T follicular helper cell (primary cell): ENCODE measurements around the gene PFKFB4.

Source experiments
- DNase-seq: peaks from one replicate; pipeline ENCODE4 v3.0.0-alpha.2; 2020; ENCODE audit warnings: low read depth

Gene PFKFB4

GRCh38 chr3:48584836-48585235 lies 28.2 kb upstream of the PFKFB4 start:
- no peak for DNase-seq

GRCh38 chr3:48581621-48582481 lies 25.2 kb upstream of the PFKFB4 start:
- DNase-seq = no peak

- DNase-seq = no peak
Observed at GRCh38 chr3:48576647-48577046, 20.0 kb upstream of the PFKFB4 start.

DNA sequence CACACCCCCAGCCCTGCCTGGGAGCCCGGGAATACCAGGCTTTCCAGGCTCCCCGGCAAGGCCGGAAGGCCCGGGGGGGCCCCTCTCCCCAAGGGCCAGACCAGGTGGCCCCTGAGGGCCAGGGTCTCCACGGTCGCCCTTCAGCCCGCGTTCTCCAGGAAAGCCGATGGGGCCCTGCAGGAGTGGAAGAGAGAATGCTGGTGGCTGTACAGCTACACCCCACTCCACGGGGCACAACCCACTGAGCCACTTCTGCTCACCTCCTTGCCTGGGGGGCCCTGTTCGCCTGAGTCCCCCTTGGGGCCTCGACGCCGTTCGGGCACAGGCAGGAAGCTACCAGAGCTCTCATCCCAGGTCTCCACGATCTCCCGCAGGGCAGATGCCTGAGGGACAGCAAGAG lies 18.8 kb upstream of the PFKFB4 start:
- DNase-seq = no peak

DNA sequence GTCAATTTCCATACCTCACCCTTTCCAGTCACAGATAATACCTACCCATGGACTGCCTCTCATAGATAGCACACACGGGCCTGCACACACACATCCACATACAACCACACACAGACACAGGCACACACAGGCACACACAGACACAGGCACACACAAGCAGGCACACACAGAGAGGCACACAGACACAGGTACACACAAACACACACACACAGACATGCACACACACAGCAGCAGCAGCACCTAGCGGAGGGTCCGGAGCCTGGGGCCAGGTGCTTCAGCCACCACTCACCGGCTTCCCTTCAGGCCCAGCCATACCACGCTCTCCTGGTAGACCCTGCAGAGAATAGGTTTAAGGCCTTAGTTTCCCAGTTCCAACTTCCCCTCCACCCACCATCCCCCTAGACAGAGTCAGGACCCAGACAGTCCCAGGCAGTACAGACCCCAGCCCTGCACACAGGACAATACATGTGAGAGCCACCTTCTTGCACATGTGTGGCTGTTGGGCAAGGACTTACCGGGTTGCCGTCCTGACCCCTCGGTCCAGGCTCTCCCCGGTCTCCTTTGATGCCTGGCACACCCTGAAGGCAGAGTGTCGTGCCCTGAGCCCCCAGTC lies 17.5 kb upstream of the PFKFB4 start:
- DNase-seq = no peak

- no peak for DNase-seq
Observed at GRCh38 chr3:48572517-48572916, 15.9 kb upstream of the PFKFB4 start.

GRCh38 chr3:48571938-48572337 lies 15.3 kb upstream of the PFKFB4 start:
- DNase-seq = no peak

DNA sequence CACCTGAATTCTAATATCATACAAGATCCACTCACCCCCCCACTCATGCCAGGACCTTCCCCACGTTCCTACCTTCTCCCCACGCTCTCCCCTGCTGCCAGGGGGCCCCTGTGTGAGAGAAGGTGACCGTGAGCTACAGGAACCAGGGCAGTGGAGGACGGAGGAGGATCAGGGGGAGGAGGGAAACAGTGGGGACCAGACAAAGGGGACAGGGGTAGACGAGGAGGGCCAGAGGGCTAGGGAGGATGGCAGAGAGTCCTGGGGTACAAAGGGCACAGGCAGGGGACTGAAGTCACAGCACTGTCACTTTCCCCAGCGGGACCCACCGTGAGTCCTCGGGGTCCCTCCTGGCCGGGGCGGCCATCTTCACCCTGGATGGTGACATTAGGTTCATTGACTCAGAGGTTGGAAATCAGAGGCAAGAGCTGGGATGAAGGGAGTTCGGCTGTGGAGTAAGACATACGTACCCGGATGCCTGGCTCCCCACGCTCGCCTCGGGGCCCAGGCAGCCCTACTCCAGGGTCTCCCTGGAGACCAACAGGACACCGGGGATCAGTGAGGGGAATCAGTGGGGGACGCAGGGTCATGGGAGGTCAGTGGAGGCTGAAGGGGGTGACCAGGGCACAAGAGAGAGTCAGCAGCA lies 13.3 kb upstream of the PFKFB4 start:
- no peak for DNase-seq

- no peak for DNase-seq
Observed at GRCh38 chr3:48569400-48569799, 12.8 kb upstream of the PFKFB4 start.

DNA sequence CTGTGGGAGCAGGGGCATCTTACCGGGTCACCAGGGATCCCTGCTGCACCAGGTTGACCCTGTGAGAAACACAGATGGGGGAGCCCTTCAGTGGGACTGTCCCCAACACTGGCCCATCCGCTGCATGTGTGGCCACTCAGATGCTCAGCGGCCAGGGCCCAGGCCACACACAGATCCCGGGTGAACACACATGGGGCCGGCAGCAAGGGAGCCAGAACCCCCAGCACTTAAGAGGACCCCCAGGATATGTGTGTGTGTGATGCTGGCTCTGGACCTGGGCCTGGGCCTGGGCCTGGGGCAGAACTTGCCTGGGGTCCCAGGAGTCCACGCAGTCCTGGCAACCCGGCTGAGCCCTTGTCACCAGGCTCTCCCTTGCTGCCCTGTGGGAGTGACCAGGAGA lies 11.9 kb upstream of the PFKFB4 start:
- DNase-seq = no peak

GRCh38 chr3:48567500-48567899 lies 10.9 kb upstream of the PFKFB4 start:
- DNase-seq = no peak

DNA sequence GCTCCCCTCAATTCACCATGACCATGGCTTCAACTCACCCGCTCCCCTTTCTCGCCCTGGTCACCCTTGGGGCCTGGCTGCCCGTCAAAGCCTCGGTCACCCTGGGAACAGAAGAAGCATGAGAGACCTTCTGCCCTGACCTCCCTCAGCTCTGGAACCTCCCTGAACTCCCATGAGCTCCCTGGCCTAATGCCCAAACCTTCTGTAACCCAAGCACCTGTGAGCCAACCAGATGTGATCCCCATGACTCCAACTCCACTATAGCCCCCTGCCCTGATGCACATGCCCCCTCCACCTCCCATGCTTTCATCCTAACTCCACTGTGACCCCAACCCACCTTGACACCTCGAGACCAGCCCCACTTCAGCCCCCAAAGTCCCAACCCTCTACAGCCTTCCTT lies 10.5 kb upstream of the PFKFB4 start:
- DNase-seq = no peak

GRCh38 chr3:48566401-48566760 lies 9.8 kb upstream of the PFKFB4 start:
- DNase-seq = no peak

DNA sequence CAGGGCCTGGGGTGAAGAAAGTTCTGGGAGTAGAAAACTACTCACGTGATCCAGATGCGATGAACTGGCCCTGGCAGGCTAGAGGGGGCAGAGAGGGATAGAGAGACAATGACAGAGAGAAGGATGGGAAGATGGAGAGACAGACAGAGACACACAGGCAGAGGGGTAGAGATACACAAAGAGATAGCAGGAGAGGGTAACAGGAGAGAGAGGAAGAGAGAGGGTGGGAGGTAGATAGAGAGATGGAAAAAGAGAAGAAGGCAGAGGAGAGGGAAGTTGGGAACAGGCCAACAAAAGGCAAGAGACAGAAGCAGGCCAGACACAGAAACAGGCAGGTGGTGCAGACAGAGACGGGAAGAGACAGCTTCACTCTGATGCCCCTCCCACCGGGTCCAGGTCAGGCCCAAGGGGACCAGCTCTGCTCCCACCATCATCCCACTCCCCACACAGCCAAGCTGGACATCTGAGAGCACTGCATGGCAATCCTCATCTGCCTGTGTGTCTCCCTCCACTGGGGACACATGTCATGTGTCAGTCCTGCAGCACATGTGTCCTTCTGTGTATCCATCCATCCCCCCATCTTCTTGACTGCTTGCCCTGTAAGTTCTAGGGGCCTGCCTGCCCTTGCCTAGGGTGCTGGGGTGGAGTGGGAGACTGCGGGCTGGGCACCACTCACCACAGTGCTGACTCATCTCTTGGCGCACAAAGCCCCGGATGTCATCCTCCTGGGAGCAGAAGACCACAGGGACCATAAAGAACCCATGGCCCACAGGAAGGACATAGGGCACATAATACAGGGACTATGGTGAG lies 9.2 kb upstream of the PFKFB4 start:
- DNase-seq = no peak

- DNase-seq = no peak
Observed at GRCh38 chr3:48565186-48565585, 8.6 kb upstream of the PFKFB4 start.

DNA sequence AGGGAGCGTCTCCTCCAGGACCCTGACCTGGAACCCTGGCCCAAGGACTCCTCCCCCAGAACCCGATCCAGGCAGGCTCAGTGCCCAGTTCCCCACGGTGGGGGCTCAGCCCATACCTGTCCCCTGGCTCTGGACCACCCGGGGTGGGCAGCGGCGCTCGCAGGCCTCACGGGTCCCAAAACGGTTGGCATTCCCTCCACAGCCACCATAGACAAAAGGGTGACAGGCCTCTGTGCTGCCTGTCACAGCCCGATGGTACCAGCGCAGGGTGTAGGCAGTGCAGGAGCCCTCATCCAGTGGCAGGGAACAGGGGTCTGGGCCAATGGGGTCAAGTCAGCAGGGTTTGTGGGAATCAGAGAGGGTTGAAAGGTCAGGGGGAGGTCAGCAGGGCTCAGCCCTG lies 8.1 kb upstream of the PFKFB4 start:
- DNase-seq = no peak

- DNase-seq = no peak
Observed at GRCh38 chr3:48564022-48564421, 7.4 kb upstream of the PFKFB4 start.

DNA sequence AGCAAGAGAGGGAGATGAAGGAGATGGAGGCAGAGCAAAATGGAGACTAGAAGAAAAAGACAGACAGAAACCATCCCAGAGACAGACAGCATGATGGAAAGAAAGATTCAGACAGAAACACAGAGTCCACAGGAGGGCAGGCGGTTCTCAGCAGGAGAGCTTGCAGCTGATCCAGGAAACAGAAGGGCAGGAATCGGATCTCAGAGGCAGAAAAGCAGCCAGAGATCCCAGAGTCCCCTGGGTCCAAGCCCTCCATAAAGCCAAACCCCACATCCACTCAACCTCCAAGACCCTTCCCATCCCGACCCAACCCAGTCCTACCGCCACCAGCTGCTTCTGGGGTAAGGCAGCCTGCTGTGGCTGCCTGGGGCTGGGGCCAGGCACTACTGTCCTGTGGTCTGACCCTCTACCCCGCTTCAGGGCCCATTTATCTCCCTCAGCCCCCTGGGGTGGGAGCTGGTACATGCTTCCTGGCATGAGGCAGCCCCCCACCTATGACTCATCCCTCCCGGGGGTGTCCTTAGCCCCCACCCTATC lies 6.8 kb upstream of the PFKFB4 start, which contains the start of gene UCN2:
UCN2 (minus strand) TSS at position 400 of the 537 bp plus-strand sequence. CDS start 657 bp downstream, outside the sequence.
- DNase-seq = no peak

GRCh38 chr3:48562367-48563095 lies 5.9 kb upstream of the PFKFB4 start:
- no peak for DNase-seq

- DNase-seq = no peak
Observed at GRCh38 chr3:48561045-48561736, 4.6 kb upstream of the PFKFB4 start.

DNA sequence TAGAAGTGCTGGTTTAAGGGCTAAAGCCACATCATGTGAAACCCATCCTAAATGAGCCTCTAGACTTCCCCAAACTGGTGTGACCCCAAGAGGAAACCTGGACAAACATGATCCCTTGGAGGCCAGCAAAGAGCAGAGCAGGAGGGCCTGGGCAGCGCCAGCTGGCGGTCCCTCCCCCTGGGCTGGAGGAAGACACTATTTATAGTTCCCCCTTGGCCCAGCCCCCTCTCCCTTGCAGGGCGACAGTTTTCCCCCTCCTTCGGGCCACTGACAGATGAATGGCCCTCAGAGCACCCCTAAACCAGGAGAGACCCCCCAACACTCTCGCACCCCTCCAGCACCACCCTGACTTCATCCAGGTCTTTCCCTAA lies 4.0 kb upstream of the PFKFB4 start:
- no peak for DNase-seq
